ENCODE data around the gene LRSAM1. TPM values are rescaled to one million over a fixed set of nuclear protein-coding genes. Genes with fewer than 3 reads are reported as not detected.

The LRSAM1 gene
- total and polyA plus RNA-seq, 12 donors = 6.8 to 74.8 (median 29.3) TPM

GRCh38 chr9:127418037-127418471 lies 33.3 kb upstream of the LRSAM1 start:
- Histone ChIP-seq H3K9me3 (replicated peaks in 1 of 3) (no peaks in the 10 kb centered on the region), H3K27me3 (no peaks in the 10 kb centered on the region), H3K4me3 (no peak overlapping the region), H3K36me3 (replicated peaks in 1 of 2) (no peaks in the 10 kb centered on the region), H3K27ac (no peak overlapping the region), H3K4me1 (replicated peaks in 1 of 2) (peaks cover 5 to 25% of the 10 kb centered on the region in 2 donors)
- DNase-seq = peak in 1 of 7 donors; percentile 40
- intact Hi-C loops (cut with DNase I) = no loop called here
- 73 to 83% (median 78%) methylated on average over 4 to 12 of the region's 12 CpGs for WGBS, 4 donors
- TF ChIP-seq, protein P1, sequence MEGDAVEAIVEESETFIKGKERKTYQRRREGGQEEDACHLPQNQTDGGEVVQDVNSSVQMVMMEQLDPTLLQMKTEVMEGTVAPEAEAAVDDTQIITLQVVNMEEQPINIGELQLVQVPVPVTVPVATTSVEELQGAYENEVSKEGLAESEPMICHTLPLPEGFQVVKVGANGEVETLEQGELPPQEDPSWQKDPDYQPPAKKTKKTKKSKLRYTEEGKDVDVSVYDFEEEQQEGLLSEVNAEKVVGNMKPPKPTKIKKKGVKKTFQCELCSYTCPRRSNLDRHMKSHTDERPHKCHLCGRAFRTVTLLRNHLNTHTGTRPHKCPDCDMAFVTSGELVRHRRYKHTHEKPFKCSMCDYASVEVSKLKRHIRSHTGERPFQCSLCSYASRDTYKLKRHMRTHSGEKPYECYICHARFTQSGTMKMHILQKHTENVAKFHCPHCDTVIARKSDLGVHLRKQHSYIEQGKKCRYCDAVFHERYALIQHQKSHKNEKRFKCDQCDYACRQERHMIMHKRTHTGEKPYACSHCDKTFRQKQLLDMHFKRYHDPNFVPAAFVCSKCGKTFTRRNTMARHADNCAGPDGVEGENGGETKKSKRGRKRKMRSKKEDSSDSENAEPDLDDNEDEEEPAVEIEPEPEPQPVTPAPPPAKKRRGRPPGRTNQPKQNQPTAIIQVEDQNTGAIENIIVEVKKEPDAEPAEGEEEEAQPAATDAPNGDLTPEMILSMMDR (IDR thresholded peaks at IDR 0.05) = peak in 2 of 6 experiments; percentile 19 to 32
- no peak for TF ChIP-seq POLR2A (IDR thresholded peaks at IDR 0.05)

GRCh38 chr9:127419348-127419747 lies 32.0 kb upstream of the LRSAM1 start:
- Histone ChIP-seq H3K4me3 (no peak overlapping the region), H3K27me3 (no peaks in the 10 kb centered on the region), H3K36me3 (replicated peaks in 1 of 2) (no peaks in the 10 kb centered on the region), H3K9me3 (replicated peaks in 1 of 3) (no peaks in the 10 kb centered on the region), H3K27ac (no peak overlapping the region), H3K4me1 (replicated peaks in 1 of 2) (peaks cover 9 to 30% of the 10 kb centered on the region in 2 donors)
- no peak for TF ChIP-seq POLR2A (IDR thresholded peaks at IDR 0.05)
- no peak for DNase-seq
- intact Hi-C loops (cut with DNase I) = no loop called here
- 63 to 86% (median 81%) methylated on average over 6 of the region's 6 CpGs for WGBS, 4 donors

GRCh38 chr9:127421057-127421456 lies 30.3 kb upstream of the LRSAM1 start:
- DNase-seq = no peak
- no peak overlapping the region for H3K4me3 ChIP-seq
- H3K27me3 ChIP-seq = no peaks in the 10 kb centered on the region
- H3K27ac ChIP-seq = no peak overlapping the region
- WGBS, 4 donors = 89 to 91% (median 90%) methylated on average over 7 of the region's 7 CpGs
- no peaks in the 10 kb centered on the region for H3K36me3 ChIP-seq (replicated peaks in 1 of 2)
- intact Hi-C loops (cut with DNase I) = no loop called here
- H3K4me1 ChIP-seq (replicated peaks in 1 of 2) = peaks cover 18 to 36% of the 10 kb centered on the region in 2 donors
- no peaks in the 10 kb centered on the region for H3K9me3 ChIP-seq (replicated peaks in 1 of 3)
- TF ChIP-seq, protein P1 (IDR thresholded peaks at IDR 0.05) = no peak
- TF ChIP-seq POLR2A (IDR thresholded peaks at IDR 0.05) = no peak

- no peak overlapping the region for H3K4me3 ChIP-seq
Observed at GRCh38 chr9:127422133-127422782, 29.1 kb upstream of the LRSAM1 start.

More at GRCh38 chr9:127422133-127422782, 29.1 kb upstream of the LRSAM1 start:
- WGBS, 4 donors = 88 to 94% (median 89%) methylated on average over 7 to 10 of the region's 10 CpGs
- TF ChIP-seq POLR2A (IDR thresholded peaks at IDR 0.05) = no peak
- TF ChIP-seq, protein P1 (IDR thresholded peaks at IDR 0.05) = no peak
- no peaks in the 10 kb centered on the region for H3K27me3 ChIP-seq
- no peaks in the 10 kb centered on the region for H3K36me3 ChIP-seq (replicated peaks in 1 of 2)
- H3K27ac ChIP-seq = no peak overlapping the region
- DNase-seq = no peak
- intact Hi-C loops (cut with DNase I) = no loop called here
- peaks cover 18 to 44% of the 10 kb centered on the region in 2 donors for H3K4me1 ChIP-seq (replicated peaks in 1 of 2)
- no peaks in the 10 kb centered on the region for H3K9me3 ChIP-seq (replicated peaks in 1 of 3)

Measured in adrenal gland (tissue), 12 donors.